HCT116 (cell line): ENCODE results near the gene PHACTR1. TPM values are rescaled to one million over a fixed set of nuclear protein-coding genes. Genes with fewer than 3 reads are reported as not detected.

ENCODE experiments used
- ATAC-seq: fragments of 200-7000 bp; cut with Tn5 transposase; 2 replicates; pipeline ENCODE4 v1.9.1; 2020; ENCODE audit warnings: mild to moderate bottlenecking, moderate library complexity
- BruUV-seq: library from RNA; stranded (reverse); fragments of 400-500 nt; replicated peaks from 2 replicates; lab custom pipeline; 2021; lab: Mats Ljungman, UMichigan
- CTCF ChIA-PET: fragments of 300-600 bp; sonication (Branson Sonifier 250); formaldehyde crosslinking; loops from one replicate; lab custom pipeline; 2021; ENCODE audit warnings: antibody characterized with exemption; lab: Charles Lee
- POLR2A ChIA-PET: fragments of 300-600, 350-600 bp; sonication (Branson Sonifier 250); formaldehyde crosslinking; loops from one replicate; lab custom pipeline; 2021; ENCODE audit warnings: antibody characterized with exemption; lab: Charles Lee
- RAD21 ChIA-PET, 2 experiments: fragments of 300-600 bp; sonication (Branson Sonifier 250); formaldehyde crosslinking; loops; one replicate each; lab custom pipeline; 2023; ENCODE audit warnings: low total read pairs in 2 of 2; ENCODE audit not compliant: uncharacterized antibody in 2 of 2, unreplicated experiment in 2 of 2, low non-redundant PET in 1 of 2; lab: Charles Lee
- DNase-seq: peaks from one replicate; pipeline ENCODE4 v3.0.0-alpha.2; 2010; ENCODE audit warnings: low read depth, low spot score
- H2AFZ ChIP-seq: fragments of 200-600 bp; shearing (Covaris generic), sonication (generic); 2 replicates; pipeline ENCODE4 v1.6.1; 2017; ENCODE audit warnings: low read depth, mixed run types, mixed read lengths, antibody characterized with exemption, low read length; ENCODE audit not compliant: poor library complexity, severe bottlenecking
- H3K27ac ChIP-seq: 2 replicates; pipeline ENCODE4 v1.5.1; 2012; ENCODE audit warnings: low read depth, low read length
- H3K27me3 ChIP-seq: fragments of 200-600 bp; sonication (generic); 2 replicates; pipeline ENCODE4 v1.6.1; 2016; ENCODE audit warnings: mixed run types, low read length, mixed read lengths; ENCODE audit not compliant: insufficient read depth
- H3K36me3 ChIP-seq, 2 experiments: fragments of 200-500 bp in 1 of 2; fragments of 200-600 bp in 1 of 2; sonication (Bioruptor generic) in 1 of 2; sonication (generic) in 1 of 2; 2 replicates each; pipeline versions ENCODE4 v1.5.1 to v1.6.1; 2014 to 2016; ENCODE audit warnings: low read length in 2 of 2, inconsistent platforms in 1 of 2, mixed read lengths in 1 of 2, mixed run types in 1 of 2; ENCODE audit not compliant: insufficient read depth in 2 of 2, control insufficient read depth in 1 of 2
- H3K4me1 ChIP-seq, 2 experiments: fragments of 200-600 bp in 1 of 2; sonication (generic) in 1 of 2; 2 replicates each; pipeline versions ENCODE4 v1.5.1 to v1.6.1; 2012 to 2017; ENCODE audit warnings: low read length in 2 of 2, inconsistent platforms in 1 of 2, mild to moderate bottlenecking in 1 of 2, mixed read lengths in 1 of 2, mixed run types in 1 of 2, moderate library complexity in 1 of 2; ENCODE audit not compliant: insufficient read depth in 2 of 2, control insufficient read depth in 1 of 2
- H3K4me2 ChIP-seq: fragments of 200-600 bp; sonication (generic); 2 replicates; pipeline ENCODE4 v1.6.1; 2017; ENCODE audit warnings: mixed run types, low read length, mixed read lengths
- H3K4me3 ChIP-seq, 2 experiments: fragments of 200-600 bp in 1 of 2; sonication (generic) in 1 of 2; replicated peaks in 1 of 2; 2 replicates each; pipeline ENCODE4 v1.5.1; 2011 to 2016; ENCODE audit warnings: low read length in 2 of 2, control low read depth in 1 of 2, low read depth in 1 of 2, mild to moderate bottlenecking in 1 of 2, mixed read lengths in 1 of 2, mixed run types in 1 of 2
- H3K79me2 ChIP-seq: fragments of 200-600 bp; sonication (generic); 2 replicates; pipeline ENCODE4 v1.6.1; 2017; ENCODE audit warnings: mild to moderate bottlenecking, mixed run types, low read length, moderate library complexity, mixed read lengths; ENCODE audit not compliant: insufficient read depth
- H3K9ac ChIP-seq: fragments of 200-600 bp; sonication (generic); 2 replicates; pipeline ENCODE4 v1.6.1; 2016; ENCODE audit warnings: low read length, mixed read lengths
- H3K9me2 ChIP-seq: fragments of 200-600 bp; sonication (generic), shearing (Covaris generic); 2 replicates; pipeline ENCODE4 v1.6.1; 2017; ENCODE audit warnings: mixed run types, mild to moderate bottlenecking, moderate library complexity; ENCODE audit not compliant: insufficient read depth
- H3K9me3 ChIP-seq, 2 experiments: fragments of 200-500 bp in 1 of 2; fragments of 200-600 bp in 1 of 2; sonication (Bioruptor generic) in 1 of 2; sonication (generic) in 1 of 2; 2 replicates each; pipeline ENCODE4 v1.6.1; 2014 to 2017; ENCODE audit warnings: low read length in 2 of 2, mixed read lengths in 2 of 2, inconsistent platforms in 1 of 2, low read depth in 1 of 2, mild to moderate bottlenecking in 1 of 2, mixed run types in 1 of 2, moderate library complexity in 1 of 2; ENCODE audit not compliant: control insufficient read depth in 1 of 2, insufficient read depth in 1 of 2
- H4K20me1 ChIP-seq: fragments of 200-600 bp; sonication (generic), shearing (Covaris generic); 2 replicates; pipeline ENCODE4 v1.6.1; 2017; ENCODE audit warnings: mixed run types, mild to moderate bottlenecking, moderate library complexity; ENCODE audit not compliant: insufficient read depth
- ATF3 ChIP-seq: IDR thresholded peaks from 2 replicates; pipeline ENCODE4 v1.6.1; 2012
- CEBPB ChIP-seq: IDR thresholded peaks from 2 replicates; pipeline ENCODE4 v1.6.1; 2012; ENCODE audit warnings: low read depth
- ELF1 ChIP-seq: IDR thresholded peaks from 2 replicates; pipeline ENCODE4 v1.6.1; 2012; ENCODE audit warnings: low read depth, borderline replicate concordance
- EZH2 ChIP-seq: fragments of 200-600 bp; sonication (generic); IDR thresholded peaks from 2 replicates; pipeline ENCODE4 v1.6.1; 2017; ENCODE audit warnings: antibody characterized with exemption, mixed run types
- EZH2phosphoT487 ChIP-seq: fragments of 200-600 bp; IDR thresholded peaks from 2 replicates; pipeline ENCODE4 v1.6.1; 2018; ENCODE audit warnings: antibody characterized with exemption, borderline replicate concordance
- POLR2A ChIP-seq: IDR thresholded peaks from 2 replicates; pipeline ENCODE4 v1.7.0; 2011; ENCODE audit warnings: borderline replicate concordance; ENCODE audit not compliant: insufficient read depth, insufficient read length; ENCODE audit errors: extremely low read depth
- POLR2AphosphoS5 ChIP-seq: IDR thresholded peaks from 2 replicates; pipeline ENCODE4 v1.6.1; 2011; ENCODE audit warnings: mild to moderate bottlenecking, low read depth, low read length, moderate library complexity
- TCF7L2 ChIP-seq: IDR thresholded peaks from 2 replicates; pipeline ENCODE4 v1.7.0; 2011; ENCODE audit warnings: borderline replicate concordance, inconsistent platforms; ENCODE audit not compliant: insufficient read depth, insufficient read length; ENCODE audit errors: extremely low read depth
- intact Hi-C: fragments of 100-400 bp; cut with micrococcal nuclease; formaldehyde crosslinking; loops from 2 replicates; pipeline ENCODE4 v1.10.0; 2022
- total RNA-seq: library from RNA; stranded (reverse); gene quantifications from one replicate; pipeline ENCODE4 v1.2.1, GENCODE V29; 2021; ENCODE audit not compliant: unreplicated experiment

Gene PHACTR1
- total RNA-seq, 1 experiment from 2014 or later = 0.17 TPM

- Histone ChIP-seq H3K4me1 (no peaks in the 10 kb centered on the region), H3K9me3 (no peaks in the 10 kb centered on the region), H3K4me3 (no peak overlapping the region), H3K36me3 (no peaks in the 10 kb centered on the region), H3K27me3 (peaks cover 20% of the 10 kb centered on the region), H3K27ac (no peak overlapping the region), H3K4me2 (no peak overlapping the region), H3K79me2 (no peaks in the 10 kb centered on the region), H4K20me1 (no peaks in the 10 kb centered on the region), H3K9me2 (no peaks in the 10 kb centered on the region), H2AFZ (no peak overlapping the region)
- DNase-seq (no peak), ATAC-seq (no peak)
- ChIA-PET RAD21 (no interaction called here), CTCF (no interaction called here)
- intact Hi-C loops = no loop called here
- no TSS peak for BruUV-seq
- TF ChIP-seq EZH2 (no peak), CEBPB (no peak), POLR2AphosphoS5 (no peak), EZH2phosphoT487 (no peak)
- TF ChIP-seq, all 23 proteins: peak for 0
- POLR2A ChIA-PET = no interaction called here
- H3K9ac ChIP-seq = no peak overlapping the region
Observed at GRCh38 chr6:13000537-13000936, 284.0 kb downstream of the PHACTR1 start.

- Histone ChIP-seq H3K27ac (no peak overlapping the region), H4K20me1 (no peaks in the 10 kb centered on the region), H3K27me3 (peaks cover 20% of the 10 kb centered on the region), H3K79me2 (no peaks in the 10 kb centered on the region), H3K4me2 (no peak overlapping the region), H3K4me3 (no peak overlapping the region), H3K4me1 (no peaks in the 10 kb centered on the region), H2AFZ (no peak overlapping the region), H3K9ac (no peak overlapping the region), H3K9me3 (no peaks in the 10 kb centered on the region), H3K36me3 (no peaks in the 10 kb centered on the region), H3K9me2 (no peaks in the 10 kb centered on the region)
- DNase-seq (no peak), ATAC-seq (no peak)
- ChIA-PET CTCF (no interaction called here), RAD21 (no interaction called here), POLR2A (no interaction called here)
- intact Hi-C loops = no loop called here
- no peak for TF ChIP-seq POLR2A
- no peak for TF ChIP-seq ATF3
- TF ChIP-seq TCF7L2 = no peak
- no peak for TF ChIP-seq ELF1
- TF ChIP-seq CEBPB = no peak
- BruUV-seq = no TSS peak
Observed at GRCh38 chr6:13001927-13002326, 285.4 kb downstream of the PHACTR1 start.
